GM19099 (cell line): Measurements from ENCODE around the gene PTP4A1.
A peak's percentile ranks its signal among the peaks of the same experiment; 100 is the strongest.

Experiments
- POLR2A ChIP-seq: IDR thresholded peaks from 3 replicates; pipeline ENCODE4 v1.6.1; 2011; ENCODE audit warnings: low read depth; ENCODE audit not compliant: insufficient read length; ENCODE audit errors: extremely low read depth

PTP4A1 gene

GRCh38 chr6:63572044-63572746, at the start of gene PTP4A1, which contains the start of gene LOC128125822:
Gene PTP4A1, plus strand, starts transcription at chr6:63572480. Its CDS starts 4,401 bp downstream, at chr6:63576881.
Gene LOC128125822, plus strand, starts transcription at chr6:63572480.
- peak; percentile 93 for TF ChIP-seq POLR2A

GRCh38 chr6:63523630-63524029, 48.6 kb upstream of the PTP4A1 start:
- TF ChIP-seq POLR2A: no peak

GRCh38 chr6:63525186-63525878, 46.9 kb upstream of the PTP4A1 start:
- TF ChIP-seq POLR2A: no peak

GRCh38 chr6:63526931-63527330, 45.3 kb upstream of the PTP4A1 start:
- TF ChIP-seq POLR2A: no peak

- no peak for TF ChIP-seq POLR2A
These were observed 44.4 kb upstream of the PTP4A1 start for GRCh38 chr6:63527658-63528514.

- no peak for TF ChIP-seq POLR2A
These were observed 42.8 kb upstream of the PTP4A1 start for GRCh38 chr6:63529498-63529897.

GRCh38 chr6:63530182-63530581, 42.1 kb upstream of the PTP4A1 start:
- no peak for TF ChIP-seq POLR2A

- no peak for TF ChIP-seq POLR2A
These were observed 41.3 kb upstream of the PTP4A1 start for GRCh38 chr6:63530991-63531390.

GRCh38 chr6:63533026-63533425, 39.3 kb upstream of the PTP4A1 start:
- TF ChIP-seq POLR2A: no peak

GRCh38 chr6:63533952-63534351, 38.3 kb upstream of the PTP4A1 start:
- TF ChIP-seq POLR2A: no peak

- no peak for TF ChIP-seq POLR2A
These were observed 34.9 kb upstream of the PTP4A1 start for GRCh38 chr6:63537201-63537958.

- TF ChIP-seq POLR2A: no peak
These were observed 34.4 kb upstream of the PTP4A1 start for GRCh38 chr6:63537959-63538300.

- TF ChIP-seq POLR2A: no peak
These were observed 33.7 kb upstream of the PTP4A1 start for GRCh38 chr6:63538550-63538949.

- no peak for TF ChIP-seq POLR2A
These were observed 29.3 kb upstream of the PTP4A1 start for GRCh38 chr6:63543001-63543400.

- no peak for TF ChIP-seq POLR2A
These were observed 28.3 kb upstream of the PTP4A1 start for GRCh38 chr6:63543982-63544381.
